GDM1 (cell line): ENCODE measurements around the gene TMPRSS7.
"Not testable (repeated sequence)": the region's sequence is repeated elsewhere in the genome, so short reads cannot be mapped to it uniquely, and the experiment has no call there.

Experiments
- DNase-seq: peaks from one replicate; lab custom pipeline; 2025; lab: John Stamatoyannopoulos, UW

Gene TMPRSS7

DNA sequence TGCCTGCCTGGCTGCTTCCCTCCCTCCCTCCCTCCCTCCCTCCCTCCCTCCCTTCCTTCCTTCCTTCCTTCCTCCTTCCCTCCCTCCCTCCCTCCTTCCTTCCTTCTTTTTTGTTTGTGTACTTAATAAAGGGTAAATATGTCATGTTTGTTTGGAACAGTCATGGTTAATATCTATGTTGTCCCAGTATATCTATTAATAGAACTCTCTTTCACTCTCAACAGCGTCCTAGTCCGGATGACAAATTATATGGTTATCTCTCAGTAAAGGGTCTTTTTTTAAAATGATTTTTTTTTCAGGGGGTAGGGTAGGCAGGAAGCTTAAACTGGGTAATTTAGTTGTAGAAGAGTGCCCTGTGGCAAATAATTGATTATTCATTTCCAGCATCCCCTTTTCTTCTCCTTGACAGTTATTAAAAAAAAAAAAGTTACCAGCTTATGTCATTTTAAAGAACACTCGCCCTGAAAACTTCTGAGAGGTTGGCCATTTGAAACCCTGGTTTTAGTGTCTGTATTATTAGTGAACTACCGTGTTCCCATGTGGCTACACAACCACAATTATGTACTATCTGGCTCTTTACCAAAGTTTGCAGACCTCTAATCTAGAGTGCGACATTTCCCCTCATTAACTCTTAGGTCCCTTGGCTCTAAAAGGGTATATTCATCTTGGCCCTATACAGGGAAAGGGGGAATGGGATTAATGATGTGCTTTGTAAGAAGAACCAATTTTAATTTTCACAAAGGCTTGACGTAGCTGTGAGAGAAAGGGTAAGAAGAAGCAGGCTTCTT is 22.1 kb upstream of the TMPRSS7 start:
- no peak for DNase-seq

DNA sequence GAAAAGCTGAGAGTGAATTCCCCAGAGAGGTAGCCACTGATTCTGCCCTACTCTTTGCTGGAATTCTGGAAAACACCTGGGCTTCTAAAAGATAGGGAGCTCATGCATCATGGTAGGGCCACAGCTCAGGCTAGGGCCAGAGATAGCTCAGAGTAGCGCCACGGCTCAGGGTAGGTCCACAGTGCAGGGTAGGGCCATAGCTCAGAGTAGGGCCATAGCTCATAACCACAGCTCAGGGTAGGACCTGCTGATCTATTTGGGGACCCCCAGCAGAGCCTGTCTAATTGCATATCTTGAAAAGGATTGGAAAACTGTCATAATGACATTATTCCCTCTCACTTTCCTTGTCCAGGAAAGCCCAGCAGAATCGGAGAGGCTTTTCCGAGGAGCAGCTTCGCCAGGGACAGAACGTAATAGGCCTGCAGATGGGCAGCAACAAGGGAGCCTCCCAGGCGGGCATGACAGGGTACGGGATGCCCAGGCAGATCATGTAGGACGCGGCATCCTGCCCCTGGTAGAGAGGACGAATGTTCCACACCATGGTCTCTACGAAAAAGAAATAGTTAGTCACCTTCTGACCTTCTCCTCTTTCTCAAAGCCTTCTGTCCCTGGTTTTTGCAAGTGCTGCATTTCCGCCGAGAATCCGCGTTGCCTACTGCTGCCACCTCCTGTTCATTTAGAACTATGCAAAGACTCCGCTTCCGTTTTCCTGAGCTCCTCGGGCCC is 21.3 kb upstream of the TMPRSS7 start:
- no peak for DNase-seq

DNA sequence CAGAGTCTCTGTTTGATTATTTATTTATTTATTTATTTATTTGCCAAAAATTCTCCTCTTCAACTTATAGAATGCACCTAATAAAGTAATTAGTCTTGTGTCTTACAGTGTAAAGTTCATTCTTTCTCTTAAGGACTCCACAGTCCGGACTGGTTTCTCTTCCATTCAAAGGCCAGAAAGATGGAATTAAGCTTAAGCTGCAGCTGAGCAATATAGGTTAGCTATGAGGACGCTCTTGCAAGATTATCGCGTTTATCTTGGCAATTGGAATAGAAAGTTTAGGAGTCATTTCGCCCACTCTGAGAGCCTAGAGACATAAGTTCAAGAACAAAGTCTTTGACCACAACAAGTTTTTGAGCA is 20.8 kb upstream of the TMPRSS7 start:
- DNase-seq, result no peak

DNA sequence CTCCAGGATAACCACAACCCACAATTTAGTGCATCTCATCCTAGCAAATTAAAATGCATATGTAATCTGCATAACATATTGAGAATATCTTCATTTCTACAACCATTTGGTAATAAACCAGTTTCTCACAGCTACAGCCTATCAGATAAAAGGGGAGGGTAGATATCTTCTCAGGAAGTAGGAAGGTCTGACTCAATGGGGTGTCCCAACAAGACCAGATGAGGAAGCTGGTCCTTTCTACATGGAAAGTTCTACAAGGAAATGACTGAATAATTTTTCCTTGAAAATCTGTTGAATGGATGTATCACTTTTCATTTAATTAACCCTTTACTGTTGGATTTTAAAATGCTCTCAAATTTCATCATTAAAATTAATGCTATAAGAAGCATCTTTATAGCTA is 17.4 kb upstream of the TMPRSS7 start:
- DNase-seq, result no peak

DNA sequence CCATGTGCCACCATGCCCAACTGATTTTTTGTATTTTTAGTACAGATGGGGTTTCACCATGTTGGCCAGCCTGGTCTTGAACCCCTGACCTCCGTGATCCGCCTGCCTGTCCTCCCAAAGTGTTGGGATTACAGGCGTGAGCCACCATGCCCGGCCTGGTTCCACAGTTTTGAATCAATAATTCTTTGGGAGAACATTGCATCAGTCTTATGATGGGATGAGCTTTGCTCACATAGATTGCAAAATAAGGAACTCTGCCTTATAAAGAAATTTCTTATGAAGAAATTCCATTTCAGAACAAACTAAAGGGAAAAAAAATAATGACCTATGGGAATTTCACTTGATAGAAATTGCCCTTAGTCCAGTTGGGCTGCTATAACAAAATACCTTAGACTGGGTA is 15.8 kb upstream of the TMPRSS7 start:
- no peak for DNase-seq

DNA sequence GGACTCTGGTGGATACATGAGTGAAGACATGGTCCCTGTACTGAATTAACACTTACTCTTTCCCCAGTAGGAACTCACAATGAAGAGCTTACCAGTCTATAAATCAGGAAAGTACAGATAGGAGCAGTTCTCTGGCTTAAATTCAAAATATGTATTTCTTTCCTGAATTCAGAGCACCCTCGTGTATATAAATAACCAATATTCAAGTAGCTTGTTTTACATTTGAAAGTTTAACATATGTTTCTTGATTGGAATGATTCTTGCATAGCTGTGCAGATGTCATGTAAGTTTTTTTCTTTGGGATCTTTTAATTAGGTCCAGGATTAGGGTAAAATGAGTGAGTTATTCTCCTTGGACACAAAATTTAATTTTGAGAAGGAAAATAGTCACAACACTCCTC is 14.8 kb upstream of the TMPRSS7 start:
- no peak for DNase-seq

DNA sequence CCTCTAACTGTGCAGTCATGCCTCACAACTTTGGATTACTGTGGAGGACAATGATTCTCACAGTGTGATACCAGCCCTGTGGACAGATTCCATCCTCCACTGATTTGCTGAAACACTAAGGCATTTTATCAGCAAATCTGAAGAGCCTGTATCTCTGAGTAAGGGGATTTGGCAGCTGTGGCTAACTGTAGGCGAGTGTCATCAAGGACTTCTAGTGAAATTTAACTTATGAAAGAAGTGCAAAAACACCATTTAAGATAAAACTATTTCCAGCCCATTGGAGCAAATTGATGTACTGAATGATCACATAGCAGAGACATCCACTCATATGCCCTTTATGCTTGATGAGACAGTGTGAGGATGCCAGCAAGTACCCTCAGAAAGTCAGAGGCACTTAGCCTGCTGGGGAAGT is 13.9 kb upstream of the TMPRSS7 start:
- no peak for DNase-seq

DNA sequence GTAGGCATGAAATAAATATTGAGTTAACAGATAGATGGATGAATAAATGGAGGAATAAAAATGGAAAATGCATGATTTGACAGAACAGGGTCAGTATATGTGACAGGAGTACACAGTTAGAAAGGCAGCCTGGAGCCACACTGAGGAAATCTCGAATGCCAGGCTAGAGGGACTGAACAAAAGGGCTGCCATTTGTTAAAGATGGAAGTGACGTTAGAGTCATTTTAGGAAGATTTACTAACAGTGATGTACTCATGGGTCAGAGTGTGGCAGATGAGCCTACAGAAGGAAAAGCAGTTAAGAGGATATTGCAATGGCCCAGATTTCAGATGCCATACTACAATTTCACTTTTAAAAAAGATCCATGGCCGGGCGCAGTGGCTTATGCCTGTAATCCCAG is 7.4 kb upstream of the TMPRSS7 start:
- no peak for DNase-seq

DNA sequence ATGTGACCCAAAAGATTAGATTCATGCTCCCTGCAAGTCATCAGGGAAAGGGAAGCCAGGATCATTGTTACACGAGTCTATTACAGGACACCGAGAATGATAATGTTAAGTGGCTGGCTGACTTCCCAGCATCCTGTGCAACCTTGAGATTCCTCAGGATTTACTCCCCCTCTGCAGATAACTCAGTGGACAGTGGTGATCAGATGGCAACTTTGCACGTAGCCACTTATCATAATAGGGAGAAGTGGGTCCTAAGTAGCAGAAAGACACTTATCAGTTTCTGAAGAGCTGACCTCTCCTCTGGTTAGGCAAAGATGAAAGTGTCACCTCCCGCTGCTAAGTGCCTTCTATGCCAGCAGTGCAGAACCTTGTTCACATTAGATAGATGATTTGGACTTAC is 6.7 kb upstream of the TMPRSS7 start:
- DNase-seq, result no peak

DNA sequence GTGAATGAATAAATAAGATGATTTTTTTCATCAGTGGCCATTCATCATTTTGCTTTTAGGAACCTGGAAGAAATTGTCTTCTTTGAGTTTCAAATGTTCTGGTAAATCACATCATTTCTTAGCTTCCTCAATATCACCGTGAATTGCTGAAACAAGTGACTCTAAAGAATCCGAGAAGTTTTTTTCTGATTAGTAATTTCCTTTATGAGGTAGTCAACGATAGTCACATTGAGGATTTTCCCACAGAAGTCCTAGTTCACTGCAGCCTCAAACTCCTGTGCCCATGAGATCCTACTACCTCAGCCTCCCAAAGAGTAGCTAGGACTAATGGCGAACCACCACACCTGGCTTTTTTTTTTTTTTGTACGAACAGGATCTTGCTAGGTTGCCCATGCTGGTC is 3.6 kb upstream of the TMPRSS7 start:
- DNase-seq, result no peak

DNA sequence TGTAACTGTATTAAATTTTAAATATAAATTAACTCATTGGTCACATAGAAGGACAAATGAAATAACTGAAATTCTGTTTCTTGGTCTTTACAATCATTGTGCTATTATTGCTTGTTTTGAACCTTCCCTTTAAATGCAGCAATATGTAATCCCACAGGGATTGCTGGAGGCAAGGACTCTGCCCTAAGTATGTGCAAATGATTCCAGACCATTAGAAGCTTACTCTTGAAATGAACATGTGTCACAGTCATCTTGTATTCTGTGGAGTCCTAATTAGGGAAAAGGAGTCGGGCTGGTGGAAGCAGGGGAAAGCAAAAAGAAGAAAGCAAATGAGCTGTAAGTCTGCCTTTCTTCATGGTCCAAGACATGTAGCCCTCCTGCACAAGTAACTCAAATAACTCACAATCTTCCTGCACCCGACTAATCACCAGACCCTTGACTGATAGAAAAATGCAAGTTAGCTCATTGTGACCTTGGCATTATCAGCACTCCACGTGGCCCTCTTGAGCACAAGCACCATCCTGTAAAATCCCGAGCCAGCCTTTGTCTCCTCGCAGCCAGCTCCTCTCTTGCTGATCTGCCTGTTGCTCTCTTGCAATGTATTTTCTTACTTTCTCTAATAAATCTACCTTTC is 2.3 kb upstream of the TMPRSS7 start:
- DNase-seq, result no peak

DNA sequence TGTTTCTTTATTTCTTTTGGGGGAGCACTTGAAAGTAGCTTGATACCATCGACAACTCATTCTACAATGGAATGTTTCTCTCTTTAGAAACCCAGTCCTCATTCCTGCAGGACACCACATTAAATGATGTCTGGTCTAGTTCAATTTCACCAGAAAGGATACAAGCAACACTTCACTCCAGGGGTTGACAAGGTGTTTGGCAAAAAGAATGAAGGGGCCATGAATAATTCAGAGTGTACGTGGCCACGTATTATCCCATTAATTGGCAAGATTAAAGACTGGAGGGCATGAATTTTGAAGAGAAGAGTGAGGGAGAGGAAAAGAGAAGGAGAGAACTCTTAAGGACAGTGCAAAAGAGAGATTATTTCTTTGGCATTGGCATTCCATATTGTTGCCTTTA is 705 bp downstream of the TMPRSS7 start:
- DNase-seq, result no peak

DNA sequence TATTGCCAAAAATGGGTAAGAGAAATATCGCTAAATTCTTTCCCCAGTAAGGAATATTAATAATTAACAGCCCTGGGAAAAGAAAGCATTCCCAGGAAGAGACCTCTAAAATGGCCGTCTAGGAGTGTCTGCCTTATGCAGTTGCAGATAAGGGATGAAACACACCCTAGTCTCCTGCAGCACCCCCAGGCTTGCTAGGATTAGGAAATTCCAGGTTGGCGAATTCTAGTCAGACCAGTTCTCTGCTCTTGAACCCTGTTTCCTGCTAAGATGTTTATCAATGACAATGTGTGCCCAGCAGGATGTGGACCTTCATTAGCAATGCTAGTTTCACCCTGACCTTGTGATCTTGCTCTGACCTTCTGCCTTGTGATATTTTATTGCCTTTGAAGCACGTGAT is 2.7 kb downstream of the TMPRSS7 start:
- not testable (repeated sequence) for DNase-seq

DNA sequence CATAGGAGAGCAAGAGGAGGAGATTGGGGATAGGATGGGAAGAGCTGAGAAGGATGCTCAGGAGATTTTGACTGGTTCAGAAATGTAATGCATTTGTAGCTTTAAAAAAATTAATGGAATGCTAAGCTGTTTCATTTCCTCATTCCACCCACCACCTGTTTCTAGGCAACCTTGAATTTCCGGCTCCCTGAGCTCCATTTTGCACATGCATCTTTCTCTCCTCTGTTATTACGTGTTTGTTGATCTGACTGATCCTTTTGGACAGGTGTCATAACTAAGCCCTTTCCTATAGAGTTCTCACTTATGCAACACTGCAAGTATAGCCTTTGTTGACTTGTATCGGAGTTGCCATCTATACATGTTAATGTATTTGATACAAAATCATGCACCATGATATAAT is 4.3 kb downstream of the TMPRSS7 start:
- DNase-seq, result no peak

DNA sequence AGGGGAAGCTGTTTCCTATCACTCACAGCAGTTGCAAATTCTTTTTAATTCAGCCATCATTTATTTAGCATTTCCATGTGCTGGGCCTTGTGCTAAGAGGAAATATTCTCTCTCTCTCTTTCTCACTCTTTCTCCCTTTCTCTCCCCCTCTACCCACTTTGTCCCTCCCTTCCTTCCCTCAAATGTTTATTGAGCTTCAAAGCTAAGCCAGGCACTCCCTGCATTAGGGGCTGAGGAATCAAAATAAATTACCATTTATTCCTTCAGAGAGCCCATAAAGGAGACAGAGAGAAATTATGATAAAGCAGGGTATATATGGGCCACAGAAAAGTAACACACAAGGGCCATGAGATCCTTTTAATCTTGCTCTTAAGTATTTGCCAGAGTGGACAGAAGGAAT is 6.8 kb downstream of the TMPRSS7 start:
- DNase-seq, result no peak

DNA sequence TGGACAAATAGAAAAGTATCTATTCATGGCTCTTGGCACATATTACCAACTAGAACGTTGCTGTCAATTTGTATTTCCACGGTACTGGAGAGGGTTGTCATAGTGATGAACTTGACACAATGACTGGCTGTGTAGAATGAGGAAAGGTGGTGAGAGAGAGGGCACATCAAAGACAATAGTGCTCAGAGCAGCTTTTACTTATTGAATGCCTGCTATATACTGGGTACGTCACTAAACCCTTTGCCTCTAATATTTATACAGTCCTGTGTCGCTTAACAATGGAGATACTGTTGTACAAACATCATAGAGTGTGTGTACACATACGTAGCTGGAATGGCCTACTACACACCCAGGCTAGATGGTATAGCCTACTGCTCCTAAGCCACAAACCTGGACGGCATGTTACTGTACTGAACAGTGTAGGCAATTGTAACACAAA is 8.3 kb downstream of the TMPRSS7 start:
- no peak for DNase-seq

DNA sequence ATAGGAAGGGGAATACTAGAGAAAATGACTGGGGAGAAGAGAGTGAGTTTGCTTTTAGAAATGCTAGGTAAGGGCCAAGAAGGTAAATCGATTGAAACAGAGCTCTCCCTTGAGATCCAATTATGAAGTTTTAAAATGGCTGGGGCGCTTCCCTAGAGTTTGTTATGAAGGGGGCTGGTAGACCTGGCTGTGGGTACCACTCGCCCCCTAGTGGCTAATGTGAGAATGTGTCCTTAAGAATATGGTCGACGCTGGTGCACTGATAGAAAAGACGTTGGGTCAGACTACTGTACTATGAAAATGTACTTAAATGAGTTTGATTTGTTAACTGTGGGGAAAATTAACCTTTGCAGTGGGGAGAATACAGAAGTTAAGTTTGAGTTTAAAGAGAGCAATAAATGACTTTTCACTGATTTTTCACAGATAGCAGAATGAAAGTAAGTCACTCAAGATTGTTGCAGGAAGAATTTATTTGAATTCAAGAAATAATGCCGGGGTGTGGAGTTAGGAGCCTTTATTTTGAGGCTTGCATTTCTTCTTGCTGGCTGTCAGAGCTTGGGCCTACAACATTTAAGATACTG is 9.2 kb downstream of the TMPRSS7 start:
- peak; percentile 25 for DNase-seq

DNA sequence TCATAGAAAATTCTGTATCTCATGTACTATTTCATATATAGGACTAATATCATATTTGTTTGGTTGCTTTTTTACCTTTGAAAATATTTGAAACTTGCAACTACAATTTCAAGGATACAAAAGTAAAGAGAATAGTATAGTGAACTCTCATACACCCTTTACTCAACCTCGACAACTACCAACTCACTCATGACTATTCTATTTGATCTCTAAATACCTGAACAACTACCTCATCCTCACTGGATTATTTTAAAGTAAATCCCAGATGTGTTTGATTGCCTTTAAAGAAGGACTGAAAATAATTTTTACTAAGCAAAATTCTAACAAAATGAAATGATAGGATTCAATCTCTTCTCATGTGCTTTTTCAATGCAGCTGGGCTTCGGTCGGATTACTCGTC is 12.1 kb downstream of the TMPRSS7 start:
- no peak for DNase-seq

DNA sequence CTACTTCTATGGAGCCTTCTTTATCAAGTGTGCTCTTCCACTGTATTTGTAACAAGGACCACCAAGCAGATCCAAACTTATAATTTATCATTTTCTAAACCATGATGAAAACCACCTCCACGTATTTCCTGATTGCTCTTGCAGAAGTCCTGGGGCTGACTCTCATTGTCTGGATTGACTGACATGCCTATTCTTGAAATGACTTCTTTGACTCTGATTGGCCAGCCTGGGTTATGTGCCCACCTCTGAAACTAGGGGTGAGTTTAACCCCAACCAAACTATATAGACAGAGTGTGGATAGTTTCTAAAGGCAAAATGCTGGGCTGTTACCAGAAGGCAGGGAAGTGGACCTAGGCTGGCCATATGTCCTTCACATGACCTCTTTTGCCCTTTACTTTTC is 12.7 kb downstream of the TMPRSS7 start:
- no peak for DNase-seq

DNA sequence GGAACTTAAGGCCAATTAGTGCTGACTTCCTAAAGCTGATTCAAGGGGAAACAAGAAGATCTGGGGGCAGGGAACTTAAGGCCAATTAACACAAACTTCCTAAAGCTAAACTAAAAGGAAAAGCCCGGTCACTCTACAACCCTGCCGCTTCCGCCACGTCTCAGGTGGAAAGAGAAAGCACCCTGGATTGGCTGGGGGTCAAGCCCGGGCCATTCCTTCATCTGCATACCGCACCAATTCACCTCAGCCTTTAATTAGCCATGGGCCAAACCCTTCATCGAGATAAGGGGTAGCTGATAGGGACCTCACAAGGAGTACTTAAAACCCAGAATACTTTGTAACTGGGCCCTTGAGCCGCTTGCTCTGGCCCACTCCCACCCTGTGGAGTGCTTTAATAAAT is 14.4 kb downstream of the TMPRSS7 start:
- no peak for DNase-seq

DNA sequence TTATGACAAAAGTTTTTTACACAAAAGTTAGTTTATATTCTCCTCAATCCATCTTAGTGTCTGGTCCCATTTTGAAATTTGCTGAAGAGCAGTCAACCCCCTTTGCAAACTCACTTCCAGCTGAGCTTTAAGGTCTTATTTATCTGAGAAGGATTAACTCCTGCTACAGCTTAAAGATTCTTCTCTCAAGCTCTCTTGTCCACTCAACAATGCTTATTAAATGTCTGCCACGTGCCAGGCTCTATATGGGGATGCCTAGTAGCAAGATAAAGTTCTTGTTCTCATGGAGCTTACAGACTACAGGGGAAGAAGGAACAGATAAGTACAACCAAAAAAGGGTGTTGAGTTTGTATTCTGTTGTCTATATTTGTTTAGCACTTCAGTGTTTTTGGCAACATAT is 18.7 kb downstream of the TMPRSS7 start:
- DNase-seq, result no peak

DNA sequence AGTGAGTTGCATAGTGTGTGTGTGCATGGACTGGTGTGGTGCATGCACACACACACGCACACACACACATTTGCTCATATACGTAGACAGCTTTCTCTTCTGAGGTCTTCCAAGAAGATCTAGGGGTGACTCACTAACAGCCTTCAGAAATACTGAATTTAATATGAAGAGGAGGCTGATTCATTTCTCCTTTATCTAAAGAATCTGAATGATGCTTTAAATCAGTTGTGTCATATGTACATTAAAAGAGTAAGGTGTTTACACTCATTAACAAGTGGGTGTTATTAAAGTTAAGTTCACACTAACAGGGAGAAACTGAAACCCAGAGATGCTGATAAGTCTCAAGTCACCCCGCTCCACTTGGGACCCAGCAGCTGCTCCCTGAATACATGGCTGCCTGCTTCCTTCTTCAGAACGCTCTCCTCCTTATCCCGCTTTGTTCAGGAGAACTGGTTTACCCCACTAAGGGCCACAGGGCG is 22.0 kb downstream of the TMPRSS7 start:
- no peak for DNase-seq

DNA sequence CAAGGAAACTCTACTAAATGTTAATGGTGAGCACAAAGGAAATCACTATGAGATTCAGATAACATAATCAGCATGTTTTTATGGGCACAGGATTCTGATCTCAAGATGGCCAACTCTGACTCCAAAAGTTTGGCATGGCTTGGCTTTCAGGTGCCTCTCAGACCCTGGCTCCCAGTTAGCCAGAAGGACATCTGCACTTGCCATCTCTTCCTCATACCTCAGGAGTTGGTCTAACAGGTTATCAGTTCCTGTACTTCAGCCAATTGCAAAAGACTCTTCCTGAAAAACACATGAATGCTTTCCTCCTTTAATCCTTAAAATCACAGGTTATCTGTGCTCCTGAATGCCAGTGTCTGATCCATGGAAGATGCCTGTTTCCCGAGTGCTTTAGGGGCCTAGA is 25.0 kb downstream of the TMPRSS7 start:
- no peak for DNase-seq
